NCI-H1930 (cell line): ENCODE data around the gene ANTXR1.

Source experiments
- DNase-seq, 2 experiments: peaks; one replicate each; lab custom pipeline; 2025; lab: John Stamatoyannopoulos, UW

ANTXR1 gene

GRCh38 chr2:69181806-69182427 is 168.9 kb downstream of the ANTXR1 start:
- no peak for DNase-seq

- DNase-seq: no peak
These were observed 170.7 kb downstream of the ANTXR1 start for GRCh38 chr2:69183659-69184058.

GRCh38 chr2:69184224-69184623 is 171.2 kb downstream of the ANTXR1 start:
- no peak for DNase-seq

GRCh38 chr2:69185807-69186206 is 172.8 kb downstream of the ANTXR1 start:
- no peak for DNase-seq

DNA sequence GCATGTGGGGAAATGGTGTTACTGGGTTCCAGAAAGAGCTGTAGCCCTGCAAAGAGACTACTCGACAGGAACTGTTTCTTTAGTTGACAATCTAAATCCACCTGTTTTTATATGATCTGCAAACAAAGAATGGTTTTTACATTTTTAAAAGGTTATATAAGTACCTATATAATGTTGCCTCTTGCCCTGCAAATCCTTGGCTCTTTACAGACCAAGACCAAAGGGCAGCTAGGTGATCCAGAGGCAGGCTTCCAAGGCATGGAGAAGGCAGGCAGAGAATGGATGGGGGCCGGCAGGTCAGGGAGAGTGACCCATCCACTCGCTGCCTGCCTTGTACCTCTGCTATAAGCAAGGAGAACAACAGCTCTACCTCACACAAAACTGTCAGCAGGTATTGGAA is 173.6 kb downstream of the ANTXR1 start:
- DNase-seq: no peak

- no peak for DNase-seq
These were observed 175.4 kb downstream of the ANTXR1 start for GRCh38 chr2:69188182-69188900.

DNA sequence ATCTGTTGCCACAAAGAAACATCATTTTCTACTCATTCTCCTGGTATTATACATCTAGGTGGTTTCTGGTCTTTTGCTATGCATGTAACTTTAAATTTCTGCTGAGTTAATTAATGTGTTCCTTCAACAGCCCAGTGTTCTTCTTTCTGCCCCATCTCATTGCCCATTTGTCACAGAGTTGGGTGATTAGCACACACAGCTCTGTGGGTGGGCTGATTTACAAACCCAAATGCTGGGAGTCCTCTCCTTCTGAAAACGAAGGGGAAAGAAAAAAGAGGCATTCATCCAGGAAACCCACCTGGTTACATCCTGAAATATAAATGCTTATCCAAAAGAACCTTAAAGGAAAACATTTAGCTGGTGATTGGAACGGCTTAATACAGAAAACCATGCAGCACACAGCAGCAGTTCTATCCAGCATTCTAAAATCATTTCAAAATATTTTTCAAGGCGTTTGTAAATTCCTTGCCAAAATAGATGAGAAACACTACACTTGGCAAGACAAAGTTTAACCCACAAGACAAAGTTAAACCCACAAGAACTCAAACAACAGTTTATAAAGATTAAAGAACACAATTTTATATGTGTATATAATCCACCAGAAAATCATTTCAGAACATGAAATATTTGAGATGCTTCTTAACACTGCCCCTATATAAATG is 177.9 kb downstream of the ANTXR1 start:
- DNase-seq: no peak

GRCh38 chr2:69191634-69192033 is 178.7 kb downstream of the ANTXR1 start:
- DNase-seq: no peak

DNA sequence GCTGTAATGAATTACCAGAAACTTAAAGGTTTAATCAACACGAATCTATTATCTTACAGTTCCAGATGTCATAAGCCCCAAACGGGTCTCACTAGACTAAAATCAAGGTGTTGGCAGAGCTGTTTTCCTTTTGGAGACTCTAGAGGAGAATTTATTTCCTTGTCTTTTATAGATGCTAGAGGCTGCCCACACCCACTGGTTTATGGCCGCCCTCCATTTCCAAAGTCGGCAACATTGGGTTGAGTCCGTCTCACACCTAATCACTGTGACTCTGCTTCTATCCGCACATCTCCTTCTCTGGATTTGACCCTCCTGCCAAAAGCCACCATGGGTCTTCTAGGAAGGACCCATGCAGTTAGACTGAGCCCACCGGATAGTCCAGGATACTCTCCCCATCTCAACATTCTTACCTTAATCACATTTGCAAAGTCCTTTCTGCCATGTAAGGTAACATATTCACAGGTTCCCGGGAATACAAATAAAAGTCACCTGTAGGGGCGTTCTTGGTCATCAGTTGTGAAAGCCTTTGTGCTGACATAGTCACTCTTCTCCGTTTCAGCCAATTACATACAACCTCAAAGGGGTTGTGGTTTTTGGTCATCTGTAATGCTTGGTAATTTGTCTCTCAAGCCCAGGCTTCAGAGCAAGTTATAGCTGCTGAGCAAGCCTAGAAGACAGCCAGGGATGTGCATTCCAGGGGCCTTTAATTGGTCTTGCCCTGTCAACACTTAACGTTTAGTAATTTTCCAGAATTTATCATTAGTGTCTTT is 179.4 kb downstream of the ANTXR1 start:
- DNase-seq: no peak

DNA sequence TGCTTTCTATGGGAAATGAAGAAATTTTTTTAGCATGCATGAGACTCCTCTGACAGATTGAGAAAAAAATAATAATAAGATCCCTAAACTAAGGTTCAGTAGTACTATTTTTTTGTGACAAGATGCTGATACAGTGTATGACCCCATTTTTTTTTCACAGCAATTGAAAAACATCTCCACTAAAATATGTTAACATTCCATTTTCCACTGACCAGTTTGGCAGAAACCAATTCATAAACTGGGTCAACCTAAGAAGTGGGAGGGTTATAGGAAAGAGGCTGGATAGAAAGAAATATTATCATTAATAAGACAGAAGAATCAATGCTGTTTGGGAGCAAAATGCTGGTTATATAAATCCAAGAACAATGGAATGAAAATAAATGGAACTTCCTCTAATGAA is 182.7 kb downstream of the ANTXR1 start:
- no peak for DNase-seq

- DNase-seq: no peak
These were observed 183.5 kb downstream of the ANTXR1 start for GRCh38 chr2:69196327-69197117.

GRCh38 chr2:69200107-69200520 is 187.1 kb downstream of the ANTXR1 start:
- no peak for DNase-seq

- no peak for DNase-seq
These were observed 188.3 kb downstream of the ANTXR1 start for GRCh38 chr2:69201259-69201658.

- no peak for DNase-seq
These were observed 189.3 kb downstream of the ANTXR1 start for GRCh38 chr2:69202327-69202726.

- DNase-seq: no peak
These were observed 190.4 kb downstream of the ANTXR1 start for GRCh38 chr2:69203166-69203985.

DNA sequence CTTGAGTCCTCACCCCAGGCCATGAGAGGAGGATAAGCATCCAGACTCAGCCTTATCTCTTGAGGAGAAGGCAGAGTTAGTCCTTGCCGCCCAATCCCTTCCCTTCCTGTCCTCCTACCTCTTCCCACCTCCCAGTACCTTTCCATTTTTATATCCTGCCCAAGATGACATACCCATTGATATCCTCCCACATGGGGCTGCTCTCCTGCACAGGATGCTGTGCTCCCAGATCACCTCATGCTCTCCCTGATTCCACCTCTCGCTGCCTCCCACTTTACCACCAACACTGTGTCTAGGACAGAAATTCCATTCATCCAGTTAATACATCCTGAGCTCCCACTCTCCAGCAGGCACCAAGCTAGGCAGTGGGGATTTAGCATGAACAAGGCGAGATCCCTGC is 191.7 kb downstream of the ANTXR1 start:
- DNase-seq: no peak

DNA sequence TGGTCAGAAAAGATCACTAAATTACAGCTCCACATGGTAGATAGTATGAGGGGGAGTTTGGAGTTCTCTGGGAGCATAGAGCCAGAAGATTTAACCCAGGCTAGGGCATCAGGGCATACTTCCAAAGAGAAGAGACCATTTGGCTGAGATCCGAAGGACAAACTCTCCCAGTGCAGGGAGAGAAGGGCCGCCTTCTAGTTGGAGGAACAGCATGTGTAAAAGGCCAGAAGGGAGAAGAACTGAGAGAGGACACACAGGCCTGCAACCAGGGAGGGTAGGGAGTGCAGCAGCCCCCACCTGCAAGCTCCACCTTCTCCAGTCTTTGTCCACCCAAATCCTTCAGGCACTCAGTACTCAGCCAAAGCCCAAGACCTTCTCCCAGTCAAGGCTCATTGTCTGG is 192.1 kb downstream of the ANTXR1 start:
- DNase-seq: no peak

DNA sequence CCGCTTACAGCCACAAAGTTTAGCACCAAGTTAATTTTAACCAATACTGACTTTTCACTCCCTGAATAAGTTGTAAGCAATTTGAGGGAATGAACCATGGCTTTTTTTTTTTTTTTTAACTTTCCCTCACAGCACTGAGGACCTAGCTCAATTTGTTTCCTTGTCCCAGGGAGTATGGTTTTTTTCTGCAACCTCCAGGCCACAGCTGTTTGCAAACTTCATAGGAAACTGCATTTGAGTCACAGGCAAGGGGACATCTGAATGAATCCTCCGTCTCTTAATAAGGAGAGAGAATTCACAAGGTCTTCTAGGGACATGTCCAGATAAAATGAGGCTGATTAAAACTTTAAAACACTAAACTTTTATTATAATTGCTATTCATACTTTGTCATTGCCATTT is 192.5 kb downstream of the ANTXR1 start:
- DNase-seq: no peak

- no peak for DNase-seq
These were observed 195.1 kb downstream of the ANTXR1 start for GRCh38 chr2:69208023-69208595.

DNA sequence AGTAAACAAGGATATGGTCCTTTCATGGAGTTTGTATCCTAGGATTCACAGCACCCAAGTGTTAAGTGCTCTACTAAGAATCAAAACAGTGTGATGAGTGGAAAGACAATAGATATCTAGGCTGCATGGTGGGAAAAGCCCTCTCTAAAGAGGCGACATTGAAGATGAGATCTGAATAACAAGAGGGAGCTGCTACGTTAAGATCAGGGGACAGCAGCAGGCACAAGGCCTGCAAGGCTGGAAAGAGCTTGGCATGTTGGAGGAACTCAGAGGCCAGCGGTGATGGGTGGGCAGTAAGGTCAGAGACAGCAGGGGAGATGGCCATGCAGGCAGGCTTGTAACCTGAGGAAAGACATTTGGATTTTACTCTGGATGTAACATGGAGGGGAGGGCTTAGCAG is 196.5 kb downstream of the ANTXR1 start:
- no peak for DNase-seq

- DNase-seq: no peak
These were observed 197.4 kb downstream of the ANTXR1 start for GRCh38 chr2:69210385-69210784.
